CD14-positive monocyte (primary cell): ENCODE data around the gene SLC52A3. TPM values are rescaled to one million over a fixed set of nuclear protein-coding genes. Genes with fewer than 3 reads are reported as not detected.

Experiments used
- DNase-seq, 3 donors: peaks; one replicate each; pipeline ENCODE4 v3.0.0-alpha.2; 2011 to 2022
- H2AFZ ChIP-seq: 2 replicates; pipeline ENCODE4 v1.6.0; 2012; ENCODE audit warnings: mild to moderate bottlenecking, low read depth, low read length, inconsistent platforms; ENCODE audit not compliant: insufficient read depth, poor library complexity, severe bottlenecking
- H3K27ac ChIP-seq, 2 donors: 1 replicate in 1 of 2; 2 replicates in 1 of 2; pipeline ENCODE4 v1.5.1; 2012 to 2013; ENCODE audit warnings: low read length in 2 of 2, control low read depth in 1 of 2, inconsistent platforms in 1 of 2, low read depth in 1 of 2, mild to moderate bottlenecking in 1 of 2
- H3K27me3 ChIP-seq, 2 donors: one replicate each; pipeline versions ENCODE4 v1.6.0 to v1.6.1; 2011 to 2013; ENCODE audit warnings: low read length in 2 of 2; ENCODE audit not compliant: control insufficient read depth in 2 of 2, insufficient read depth in 2 of 2
- H3K36me3 ChIP-seq, 2 donors: replicated peaks in 1 of 2; 1 replicate in 1 of 2; 2 replicates in 1 of 2; pipeline versions ENCODE4 v1.5.1 to v1.6.1; 2012 to 2013; ENCODE audit warnings: low read length in 2 of 2, control low read depth in 1 of 2, inconsistent platforms in 1 of 2, mild to moderate bottlenecking in 1 of 2; ENCODE audit not compliant: insufficient read depth in 2 of 2, control insufficient read depth in 1 of 2
- H3K4me1 ChIP-seq, 2 donors: 1 replicate in 1 of 2; 2 replicates in 1 of 2; pipeline versions ENCODE4 v1.5.1 to v1.6.1; 2012 to 2013; ENCODE audit warnings: low read length in 2 of 2, control low read depth in 1 of 2, inconsistent platforms in 1 of 2, mild to moderate bottlenecking in 1 of 2, moderate library complexity in 1 of 2; ENCODE audit not compliant: insufficient read depth in 2 of 2, control insufficient read depth in 1 of 2
- H3K4me2 ChIP-seq: replicated peaks from 2 replicates; pipeline ENCODE3; 2012; ENCODE audit warnings: low read length, moderate library complexity, mild to moderate bottlenecking; ENCODE audit not compliant: poor library complexity, severe bottlenecking; ENCODE audit errors: extremely low read depth
- H3K4me3 ChIP-seq, 3 experiments: fragments of 200-600 bp in 1 of 3; sonication (generic) in 1 of 3; replicated peaks in 1 of 3; 1 replicate in 2 of 3; 2 replicates in 1 of 3; pipeline ENCODE4 v1.5.1; 2011 to 2013; ENCODE audit warnings: low read length in 3 of 3, mild to moderate bottlenecking in 3 of 3, control low read depth in 2 of 3, low read depth in 2 of 3, inconsistent platforms in 1 of 3, moderate library complexity in 1 of 3
- H3K79me2 ChIP-seq: 2 replicates; pipeline ENCODE4 v1.6.0; 2012; ENCODE audit warnings: mild to moderate bottlenecking, control low read depth, inconsistent platforms, low read length, moderate library complexity; ENCODE audit not compliant: insufficient read depth
- H3K9ac ChIP-seq: 2 replicates; pipeline ENCODE4 v1.6.0; 2017; ENCODE audit warnings: low read length, mild to moderate bottlenecking; ENCODE audit not compliant: insufficient read depth, poor library complexity, severe bottlenecking
- H3K9me3 ChIP-seq, 2 donors: replicated peaks in 1 of 2; 1 replicate in 1 of 2; 2 replicates in 1 of 2; pipeline versions ENCODE4 v1.5.1 to v1.6.1; 2012 to 2013; ENCODE audit warnings: low read length in 2 of 2, control low read depth in 1 of 2; ENCODE audit not compliant: control insufficient read depth in 1 of 2, insufficient read depth in 1 of 2
- H4K20me1 ChIP-seq: 2 replicates; pipeline ENCODE4 v1.6.0; 2012; ENCODE audit warnings: mild to moderate bottlenecking, low read length, control low read depth, moderate library complexity; ENCODE audit not compliant: insufficient read depth
- H3K27ac Mint-ChIP-seq, 7 donors: one replicate each; pipeline ENCODE4 v1.8.0; 2020; ENCODE audit warnings: mild to moderate bottlenecking in 7 of 7, mixed read lengths in 7 of 7, moderate library complexity in 6 of 7, inconsistent platforms in 2 of 7
- H3K27me3 Mint-ChIP-seq, 3 donors: one replicate each; pipeline ENCODE4 v1.8.0; 2021 to 2022; ENCODE audit warnings: low read depth in 3 of 3, mild to moderate bottlenecking in 3 of 3, mixed read lengths in 3 of 3, moderate library complexity in 3 of 3, inconsistent platforms in 1 of 3
- H3K36me3 Mint-ChIP-seq, 2 donors: one replicate each; pipeline ENCODE4 v1.8.0; 2020; ENCODE audit warnings: mixed read lengths in 2 of 2, inconsistent platforms in 1 of 2, mild to moderate bottlenecking in 1 of 2
- H3K4me1 Mint-ChIP-seq: one replicate; pipeline ENCODE4 v1.8.0; 2020; ENCODE audit warnings: mild to moderate bottlenecking, mixed read lengths
- H3K4me3 Mint-ChIP-seq, 2 donors: one replicate each; pipeline ENCODE4 v1.8.0; 2020; ENCODE audit warnings: mild to moderate bottlenecking in 2 of 2, mixed read lengths in 2 of 2, moderate library complexity in 1 of 2
- H3K9me3 Mint-ChIP-seq, 7 donors: one replicate each; pipeline ENCODE4 v1.8.0; 2020 to 2022; ENCODE audit warnings: mixed read lengths in 7 of 7, mild to moderate bottlenecking in 6 of 7, moderate library complexity in 6 of 7, inconsistent platforms in 2 of 7
- CTCF ChIP-seq: fragments of 200-600 bp; IDR thresholded peaks from one replicate; pipeline ENCODE4 v1.8.0; 2022; ENCODE audit warnings: antibody characterized with exemption, mild to moderate bottlenecking
- WGBS: methylation state at CpG from one replicate; pipeline ENCODE4 v1.1.5; 2013; ENCODE audit warnings: missing lambda C conversion rate; ENCODE audit not compliant: insufficient coverage; 5-methylcytosine and 5-hydroxymethylcytosine counted together
- intact Hi-C, 2 donors: fragments of 100-400 bp; cut with micrococcal nuclease; formaldehyde crosslinking; loops; one replicate each; pipeline versions ENCODE4 v1.15.0 to v1.15.1; 2023
- polyA plus RNA-seq, 3 donors: library from polyadenylated mRNA; depleted of rRNA in 1 of 3; unstranded in 2 of 3; stranded (reverse) in 1 of 3; fragments of 300-500 nt in 2 of 3; fragments of >200 nt in 1 of 3; fragmentation: Illumina TruSeq in 2 of 3; gene quantifications; 1 replicate in 2 of 3; 2 replicates in 1 of 3; pipeline ENCODE4 v1.2.3, GENCODE V29; 2012 to 2021

The SLC52A3 gene
- polyA plus RNA-seq, 3 donors: not detected

GRCh38 chr20:766906-767305, 1.4 kb downstream of the SLC52A3 start:
- DNase-seq: no peak
- H3K4me3 Mint-ChIP-seq: no peak overlapping the region
- H3K4me1 Mint-ChIP-seq: no peaks in the 10 kb centered on the region
- Histone ChIP-seq H3K4me1 (no peaks in the 10 kb centered on the region), H3K79me2 (no peaks in the 10 kb centered on the region), H3K4me2 (no peak overlapping the region), H3K9me3 (no peaks in the 10 kb centered on the region), H3K36me3 (no peaks in the 10 kb centered on the region), H3K9ac (no peak overlapping the region), H3K27ac (no peak overlapping the region), H4K20me1 (no peaks in the 10 kb centered on the region), H2AFZ (no peak overlapping the region), H3K4me3 (no peak overlapping the region), H3K27me3 (no peaks in the 10 kb centered on the region)
- H3K27me3 Mint-ChIP-seq: peaks cover 2 to 16% (median 5%) of the 10 kb centered on the region in 3 donors
- intact Hi-C loops: no loop called here
- H3K9me3 Mint-ChIP-seq: peaks cover 0 to 4% (median 2%) of the 10 kb centered on the region in 7 donors
- H3K36me3 Mint-ChIP-seq: no peaks in the 10 kb centered on the region
- no peak overlapping the region for H3K27ac Mint-ChIP-seq
- TF ChIP-seq CTCF: no peak
- WGBS: no CpG with 5 or more reads among the region's 1 CpG

GRCh38 chr20:764255-764654, 4.0 kb downstream of the SLC52A3 start:
- Histone ChIP-seq H3K4me3 (no peak overlapping the region), H3K79me2 (no peaks in the 10 kb centered on the region), H3K27ac (no peak overlapping the region), H3K4me1 (no peaks in the 10 kb centered on the region), H3K9ac (no peak overlapping the region), H2AFZ (no peak overlapping the region), H3K36me3 (no peaks in the 10 kb centered on the region), H3K9me3 (no peaks in the 10 kb centered on the region), H4K20me1 (no peaks in the 10 kb centered on the region), H3K4me2 (no peak overlapping the region), H3K27me3 (no peaks in the 10 kb centered on the region)
- H3K27me3 Mint-ChIP-seq: peaks cover 2 to 7% (median 2%) of the 10 kb centered on the region in 3 donors
- H3K27ac Mint-ChIP-seq: no peak overlapping the region
- intact Hi-C loops: no loop called here
- no peaks in the 10 kb centered on the region for H3K36me3 Mint-ChIP-seq
- no peak for DNase-seq
- no peak for TF ChIP-seq CTCF
- H3K4me3 Mint-ChIP-seq: no peak overlapping the region
- H3K9me3 Mint-ChIP-seq: peaks cover 0 to 4% (median 0%) of the 10 kb centered on the region in 7 donors
- WGBS: 80% methylated on average over 1 of the region's 3 CpGs
- peaks cover 3% of the 10 kb centered on the region for H3K4me1 Mint-ChIP-seq
